Measurements from ENCODE around the gene TTC9. TPM values are rescaled to one million over a fixed set of nuclear protein-coding genes. Genes with fewer than 3 reads are reported as not detected.

Gene TTC9
- polyA plus RNA-seq, 3 donors, result 3.1 to 4.2 (median 3.7) TPM

GRCh38 chr14:70709726-70710382 is 68.1 kb downstream of the TTC9 start:
- no peak for DNase-seq (ENCODE audit: low read depth in 3 of 3, low spot score in 2 of 3)

GRCh38 chr14:70711451-70711850 is 69.7 kb downstream of the TTC9 start:
- no peak for DNase-seq (ENCODE audit: low read depth in 3 of 3, low spot score in 2 of 3)

- no peak for DNase-seq (ENCODE audit: low read depth in 3 of 3, low spot score in 2 of 3)
Observed at GRCh38 chr14:70713096-70713495, 71.4 kb downstream of the TTC9 start.

- no peak for DNase-seq (ENCODE audit: low read depth in 3 of 3, low spot score in 2 of 3)
Observed at GRCh38 chr14:70713511-70713916, 71.8 kb downstream of the TTC9 start.

- DNase-seq (ENCODE audit: low read depth in 3 of 3, low spot score in 2 of 3), result peak in 2 of 3 donors; percentile 47 to 56
Observed at GRCh38 chr14:70714055-70714550, 72.4 kb downstream of the TTC9 start.

GRCh38 chr14:70716483-70716882 is 74.8 kb downstream of the TTC9 start:
- no peak for DNase-seq (ENCODE audit: low read depth in 3 of 3, low spot score in 2 of 3)

GRCh38 chr14:70716958-70717357 is 75.2 kb downstream of the TTC9 start:
- no peak for DNase-seq (ENCODE audit: low read depth in 3 of 3, low spot score in 2 of 3)

GRCh38 chr14:70718383-70719118 is 76.8 kb downstream of the TTC9 start:
- no peak for DNase-seq (ENCODE audit: low read depth in 3 of 3, low spot score in 2 of 3)

- DNase-seq (ENCODE audit: low read depth in 3 of 3, low spot score in 2 of 3), result no peak
Observed at GRCh38 chr14:70721542-70721941, 79.8 kb downstream of the TTC9 start.

GRCh38 chr14:70722418-70722817 is 80.7 kb downstream of the TTC9 start:
- DNase-seq (ENCODE audit: low read depth in 3 of 3, low spot score in 2 of 3), result no peak

- no peak for DNase-seq (ENCODE audit: low read depth in 3 of 3, low spot score in 2 of 3)
Observed at GRCh38 chr14:70723276-70723675, 81.6 kb downstream of the TTC9 start.

GRCh38 chr14:70724110-70724509 is 82.4 kb downstream of the TTC9 start:
- no peak for DNase-seq (ENCODE audit: low read depth in 3 of 3, low spot score in 2 of 3)

GRCh38 chr14:70724944-70725343 is 83.2 kb downstream of the TTC9 start:
- no peak for DNase-seq (ENCODE audit: low read depth in 3 of 3, low spot score in 2 of 3)

Other genes with a start within 250 kb of the TTC9 start
- 10 to 100 TPM; 40.2 to 43.4 (median 41.0) TPM for gene SYNJ2BP, start 224.8 kb upstream of the TTC9 start, polyA plus RNA-seq (ENCODE audit: insufficient read length in 3 of 3)
- under 1 TPM; 0.28 to 0.47 (median 0.37) TPM for gene ADAM21, start 189.7 kb upstream of the TTC9 start, polyA plus RNA-seq (ENCODE audit: insufficient read length in 3 of 3)
- gene ADAM20, start 106.9 kb upstream of the TTC9 start, polyA plus RNA-seq (ENCODE audit: insufficient read length in 3 of 3), result under 1 TPM; 0.11 to 0.16 (median 0.14) TPM
- gene MED6, start 41.3 kb upstream of the TTC9 start, polyA plus RNA-seq (ENCODE audit: insufficient read length in 3 of 3), result 10 to 100 TPM; 40.3 to 42.1 (median 40.8) TPM
- gene MAP3K9, start 167.6 kb downstream of the TTC9 start, polyA plus RNA-seq (ENCODE audit: insufficient read length in 3 of 3), result 1 to 10 TPM; 3.7 to 3.9 (median 3.9) TPM

All from right renal cortex interstitium (tissue), 3 donors.